Mesodermal cell (in vitro differentiated cells): Measurements from ENCODE around the gene VIT.

ENCODE experiments used
- H3K27ac ChIP-seq: 2 replicates; pipeline ENCODE4 v1.7.0; 2013; ENCODE audit warnings: mild to moderate bottlenecking, low read depth, low read length, moderate library complexity; ENCODE audit not compliant: severe bottlenecking
- H3K36me3 ChIP-seq: 2 replicates; pipeline ENCODE4 v1.7.1; 2013; ENCODE audit warnings: mild to moderate bottlenecking, low read length, moderate library complexity; ENCODE audit not compliant: control insufficient read depth, insufficient read depth
- H3K4me1 ChIP-seq: one replicate; pipeline ENCODE4 v1.7.1; 2013; ENCODE audit warnings: mild to moderate bottlenecking, low read length; ENCODE audit not compliant: insufficient read depth, control insufficient read depth, poor library complexity, severe bottlenecking
- H3K4me3 ChIP-seq: 2 replicates; pipeline ENCODE4 v1.7.0; 2013; ENCODE audit warnings: low read length, control low read depth, mild to moderate bottlenecking; ENCODE audit not compliant: insufficient read depth, poor library complexity, severe bottlenecking; ENCODE audit errors: extremely low read depth
- H3K9me3 ChIP-seq: 2 replicates; pipeline ENCODE4 v1.7.1; 2013; ENCODE audit warnings: mild to moderate bottlenecking, low read length, moderate library complexity; ENCODE audit not compliant: control insufficient read depth
- WGBS, 2 experiments: methylation state at CpG; one replicate each; pipeline ENCODE4 v1.1.5; 2013; ENCODE audit warnings: missing lambda C conversion rate in 2 of 2; ENCODE audit not compliant: insufficient coverage in 2 of 2; 5-methylcytosine and 5-hydroxymethylcytosine counted together

Gene VIT

DNA sequence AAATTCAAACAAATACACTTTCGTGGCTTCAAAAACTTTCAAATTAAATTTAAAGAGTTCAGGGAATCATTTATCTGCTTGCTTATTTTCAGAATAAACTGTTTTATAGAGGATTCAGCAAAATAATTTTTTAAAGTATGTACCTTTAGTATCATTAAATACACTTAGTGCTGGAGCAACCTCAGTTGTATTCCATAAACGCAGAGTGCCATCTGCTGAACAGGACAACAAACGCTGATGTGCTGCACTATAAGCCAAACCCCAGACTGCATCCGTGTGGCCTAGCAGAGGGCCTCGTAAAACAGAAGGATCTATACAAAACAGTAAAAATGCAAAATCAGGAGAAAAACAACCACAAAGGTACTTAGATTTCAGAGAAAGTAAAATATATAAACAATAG is 161.2 kb downstream of the VIT start:
- WGBS, 2 experiments: 100% methylated on average over 2 to 3 of the region's 5 CpGs
- Histone ChIP-seq H3K36me3 (peaks cover 32% of the 10 kb centered on the region), H3K27ac (no peak overlapping the region), H3K4me1 (no peaks in the 10 kb centered on the region), H3K4me3 (no peak overlapping the region), H3K9me3 (peaks cover 5% of the 10 kb centered on the region)

- H3K9me3 ChIP-seq: peaks cover 5% of the 10 kb centered on the region
- no peak overlapping the region for H3K4me3 ChIP-seq
- no peak overlapping the region for H3K27ac ChIP-seq
- H3K4me1 ChIP-seq: no peaks in the 10 kb centered on the region
- H3K36me3 ChIP-seq: peaks cover 34% of the 10 kb centered on the region
These were observed 162.3 kb downstream of the VIT start for GRCh38 chr2:36858551-36859365.

DNA sequence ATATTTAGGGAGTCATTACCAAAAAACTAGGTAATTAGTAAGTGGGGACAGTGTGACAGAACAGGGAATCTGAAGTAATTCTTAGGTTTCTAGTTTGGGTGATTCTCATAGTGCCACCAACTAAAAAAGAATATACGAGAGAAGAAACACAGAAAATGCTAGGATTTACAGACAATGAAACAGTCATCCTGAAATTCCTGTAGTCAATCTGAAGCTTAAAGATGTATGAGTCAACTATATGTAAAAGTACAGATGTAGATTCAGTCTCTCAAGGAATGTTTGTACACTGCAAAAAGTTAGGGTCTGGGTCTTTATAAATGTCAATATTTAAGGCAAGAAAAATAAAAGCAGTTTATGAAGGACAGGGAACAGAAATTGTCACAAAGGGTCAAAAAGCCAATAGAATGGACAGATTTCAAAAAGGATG is 162.9 kb downstream of the VIT start:
- no peak overlapping the region for H3K4me3 ChIP-seq
- WGBS, 2 experiments: no CpG with 5 or more reads among the region's 1 CpG
- H3K27ac ChIP-seq: no peak overlapping the region
- no peaks in the 10 kb centered on the region for H3K4me1 ChIP-seq
- H3K36me3 ChIP-seq: peaks cover 40% of the 10 kb centered on the region
- peaks cover 5% of the 10 kb centered on the region for H3K9me3 ChIP-seq

- H3K36me3 ChIP-seq: peaks cover 46% of the 10 kb centered on the region
- no peak overlapping the region for H3K27ac ChIP-seq
- H3K4me3 ChIP-seq: no peak overlapping the region
- WGBS, 2 experiments: 97% methylated on average over 2 of the region's 2 CpGs; no CpG with 5 or more reads in 1 of the 2 experiments
- H3K4me1 ChIP-seq: no peaks in the 10 kb centered on the region
- H3K9me3 ChIP-seq: peaks cover 5% of the 10 kb centered on the region
These were observed 165.4 kb downstream of the VIT start for GRCh38 chr2:36861896-36862295.
